Tibial nerve (tissue), 4 donors: ENCODE measurements around the gene BAIAP2L1.
A peak's percentile ranks its signal among the peaks of the same experiment; 100 is the strongest.

Experiments used
- EP300 ChIP-seq, 2 donors: sonication (generic); formaldehyde crosslinking; IDR thresholded peaks; one replicate each; pipeline ENCODE4 v1.6.1; 2017; ENCODE audit warnings: antibody characterized with exemption in 2 of 2, mild to moderate bottlenecking in 1 of 2
- POLR2A ChIP-seq, 2 donors: fragments of 450-650 bp; IDR thresholded peaks; one replicate each; pipeline ENCODE4 v1.6.1; 2017; ENCODE audit warnings: antibody characterized with exemption in 2 of 2, mild to moderate bottlenecking in 2 of 2, moderate library complexity in 2 of 2
- TF ChIP-seq, protein P1 (sequence below), 5 experiments: fragments of 200-600 bp in 3 of 5; fragments of 450-650 bp in 2 of 5; sonication (generic) in 3 of 5; IDR thresholded peaks; one replicate each; pipeline ENCODE4 v1.5.1; 2016 to 2019; ENCODE audit warnings: antibody characterized with exemption in 5 of 5, mild to moderate bottlenecking in 3 of 5, moderate library complexity in 2 of 5

DNA sequence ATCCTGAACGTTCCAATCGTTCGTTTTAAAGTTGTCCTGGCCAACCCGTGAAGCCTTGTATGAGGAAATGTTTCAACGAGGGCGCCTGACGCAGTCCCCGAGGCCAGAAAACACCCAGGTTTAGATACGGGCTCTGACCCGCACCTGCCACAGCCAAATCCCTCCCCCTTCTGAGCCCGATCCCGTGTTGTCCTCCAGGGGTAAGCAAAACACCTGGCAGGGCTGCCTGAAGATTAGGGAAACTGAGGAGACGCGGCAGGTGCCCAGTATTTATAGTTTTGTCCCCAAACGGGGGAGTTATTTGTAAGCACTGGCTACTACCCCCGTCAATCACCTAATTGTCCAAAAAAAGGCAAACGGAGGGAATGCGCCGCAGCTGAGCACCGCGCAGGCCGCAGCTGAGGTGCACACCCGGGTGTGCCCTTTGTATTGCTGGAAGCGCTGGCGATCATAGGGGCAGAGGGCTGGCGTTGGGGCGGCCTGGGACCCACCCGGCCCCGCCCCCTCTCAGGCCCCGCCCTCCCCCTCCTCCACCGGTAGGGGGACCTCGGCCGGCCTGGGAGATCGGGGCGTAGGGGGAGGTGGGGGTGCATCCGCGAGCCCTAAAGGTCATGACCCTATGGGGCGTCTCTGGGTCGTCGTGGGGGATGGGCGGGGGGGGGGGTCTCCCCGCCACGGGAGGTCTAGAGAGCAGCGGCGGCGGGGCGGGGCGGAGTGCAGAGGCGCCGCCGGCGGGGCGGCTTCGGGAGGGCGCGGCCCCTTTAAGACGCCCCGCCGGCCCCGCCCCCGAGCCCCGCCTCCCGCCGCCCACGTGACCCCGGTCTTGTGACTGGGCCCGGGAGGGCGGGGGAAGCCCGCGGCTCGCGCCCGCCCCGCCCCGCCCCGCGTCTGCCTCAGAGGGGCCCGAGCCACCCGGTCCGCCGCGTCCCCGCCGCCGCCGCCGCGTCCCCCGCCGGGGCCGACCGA lies 119.8 kb downstream of the BAIAP2L1 start, which contains the start of gene BRI3:
- TF ChIP-seq, protein P1, sequence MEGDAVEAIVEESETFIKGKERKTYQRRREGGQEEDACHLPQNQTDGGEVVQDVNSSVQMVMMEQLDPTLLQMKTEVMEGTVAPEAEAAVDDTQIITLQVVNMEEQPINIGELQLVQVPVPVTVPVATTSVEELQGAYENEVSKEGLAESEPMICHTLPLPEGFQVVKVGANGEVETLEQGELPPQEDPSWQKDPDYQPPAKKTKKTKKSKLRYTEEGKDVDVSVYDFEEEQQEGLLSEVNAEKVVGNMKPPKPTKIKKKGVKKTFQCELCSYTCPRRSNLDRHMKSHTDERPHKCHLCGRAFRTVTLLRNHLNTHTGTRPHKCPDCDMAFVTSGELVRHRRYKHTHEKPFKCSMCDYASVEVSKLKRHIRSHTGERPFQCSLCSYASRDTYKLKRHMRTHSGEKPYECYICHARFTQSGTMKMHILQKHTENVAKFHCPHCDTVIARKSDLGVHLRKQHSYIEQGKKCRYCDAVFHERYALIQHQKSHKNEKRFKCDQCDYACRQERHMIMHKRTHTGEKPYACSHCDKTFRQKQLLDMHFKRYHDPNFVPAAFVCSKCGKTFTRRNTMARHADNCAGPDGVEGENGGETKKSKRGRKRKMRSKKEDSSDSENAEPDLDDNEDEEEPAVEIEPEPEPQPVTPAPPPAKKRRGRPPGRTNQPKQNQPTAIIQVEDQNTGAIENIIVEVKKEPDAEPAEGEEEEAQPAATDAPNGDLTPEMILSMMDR (IDR thresholded peaks at IDR 0.05) = no peak
- peak; percentile 69 to 74 for TF ChIP-seq POLR2A (IDR thresholded peaks at IDR 0.05)
- peak in 1 of 2 donors; percentile 90 for TF ChIP-seq EP300 (IDR thresholded peaks at IDR 0.05)
